ENCODE measurements around the gene WWOX. TPM values are rescaled to one million over a fixed set of nuclear protein-coding genes. Genes with fewer than 3 reads are reported as not detected.

The WWOX gene
- total RNA-seq, 4 donors from 2014 or later, result 12.9 to 53.5 (median 25.6) TPM

DNA sequence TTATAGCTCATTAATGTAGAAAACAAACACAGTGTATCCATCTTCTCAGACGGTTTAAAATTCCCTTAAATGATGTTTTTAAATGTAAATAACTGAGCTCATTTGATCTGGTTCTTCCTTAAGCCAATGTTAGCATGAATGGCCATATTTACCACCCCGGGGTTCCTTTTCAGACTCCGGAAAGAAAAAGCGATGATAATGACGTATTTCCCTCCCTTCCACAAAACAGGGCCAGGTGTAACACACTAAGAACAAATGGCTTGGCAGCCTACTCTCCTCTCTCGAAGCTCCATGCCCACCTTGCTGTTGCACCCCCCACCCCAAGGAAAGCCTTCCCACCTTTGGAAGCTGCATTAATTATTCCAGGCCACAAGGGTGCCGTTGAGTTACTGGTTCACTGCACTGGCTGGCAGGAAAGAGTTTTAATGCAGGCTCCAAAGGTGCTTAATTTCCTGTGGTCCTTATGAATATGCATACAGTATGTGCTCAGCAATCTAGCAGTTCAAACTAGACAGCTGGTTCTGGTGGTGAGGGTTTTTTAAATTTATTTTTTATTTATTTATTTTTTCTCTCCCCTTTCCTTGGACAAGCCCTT lies 378.9 kb downstream of the WWOX start:
- TF ChIP-seq, protein P1, sequence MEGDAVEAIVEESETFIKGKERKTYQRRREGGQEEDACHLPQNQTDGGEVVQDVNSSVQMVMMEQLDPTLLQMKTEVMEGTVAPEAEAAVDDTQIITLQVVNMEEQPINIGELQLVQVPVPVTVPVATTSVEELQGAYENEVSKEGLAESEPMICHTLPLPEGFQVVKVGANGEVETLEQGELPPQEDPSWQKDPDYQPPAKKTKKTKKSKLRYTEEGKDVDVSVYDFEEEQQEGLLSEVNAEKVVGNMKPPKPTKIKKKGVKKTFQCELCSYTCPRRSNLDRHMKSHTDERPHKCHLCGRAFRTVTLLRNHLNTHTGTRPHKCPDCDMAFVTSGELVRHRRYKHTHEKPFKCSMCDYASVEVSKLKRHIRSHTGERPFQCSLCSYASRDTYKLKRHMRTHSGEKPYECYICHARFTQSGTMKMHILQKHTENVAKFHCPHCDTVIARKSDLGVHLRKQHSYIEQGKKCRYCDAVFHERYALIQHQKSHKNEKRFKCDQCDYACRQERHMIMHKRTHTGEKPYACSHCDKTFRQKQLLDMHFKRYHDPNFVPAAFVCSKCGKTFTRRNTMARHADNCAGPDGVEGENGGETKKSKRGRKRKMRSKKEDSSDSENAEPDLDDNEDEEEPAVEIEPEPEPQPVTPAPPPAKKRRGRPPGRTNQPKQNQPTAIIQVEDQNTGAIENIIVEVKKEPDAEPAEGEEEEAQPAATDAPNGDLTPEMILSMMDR (IDR thresholded peaks at IDR 0.05), result peak in 2 of 4 experiments; percentile 38 to 54
- TF ChIP-seq POLR2AphosphoS5 (IDR thresholded peaks at IDR 0.05), result no peak
- no peaks in the 10 kb centered on the region for H3K9me3 ChIP-seq
- H3K4me3 ChIP-seq, result no peak overlapping the region
- H3K27ac ChIP-seq, result no peak overlapping the region
- no peaks in the 10 kb centered on the region for H3K36me3 ChIP-seq
- H3K27me3 ChIP-seq, result no peaks in the 10 kb centered on the region
- no peak for ATAC-seq
- 62 to 69% methylated on average over 4 to 6 of the region's 7 CpGs for WGBS, 2 donors (ENCODE audit: low coverage in 1 of 2)
- H3K4me1 ChIP-seq, result no peaks in the 10 kb centered on the region

DNA sequence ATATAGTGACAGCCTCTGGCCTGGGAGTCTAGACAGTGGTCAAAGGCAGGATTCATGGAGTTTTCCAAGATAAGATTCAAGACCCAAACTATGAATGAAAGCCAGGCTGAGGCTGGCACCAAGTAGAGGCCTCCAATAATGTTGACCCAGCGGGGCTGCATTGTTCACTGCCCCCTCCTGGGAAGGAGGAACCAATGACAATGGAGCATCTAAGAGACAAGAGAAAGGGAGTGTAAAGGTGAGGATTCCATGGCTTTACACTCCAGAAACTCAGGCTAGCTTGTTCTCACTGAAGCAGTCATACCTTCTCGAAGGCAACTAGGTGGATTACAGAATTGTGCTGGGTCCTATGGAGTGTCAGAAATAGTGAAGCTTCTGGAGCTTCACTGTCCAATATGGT lies 380.3 kb downstream of the WWOX start:
- ATAC-seq, result no peak
- no peak overlapping the region for H3K4me3 ChIP-seq
- no peaks in the 10 kb centered on the region for H3K4me1 ChIP-seq
- H3K27me3 ChIP-seq, result no peaks in the 10 kb centered on the region
- H3K36me3 ChIP-seq, result no peaks in the 10 kb centered on the region
- 95 to 100% methylated on average over 1 to 2 of the region's 2 CpGs for WGBS, 2 donors (ENCODE audit: low coverage in 1 of 2)
- TF ChIP-seq, protein P1 (IDR thresholded peaks at IDR 0.05), result no peak
- TF ChIP-seq POLR2A (IDR thresholded peaks at IDR 0.05), result no peak
- no peak for TF ChIP-seq EP300 (IDR thresholded peaks at IDR 0.05)
- TF ChIP-seq POLR2AphosphoS5 (IDR thresholded peaks at IDR 0.05), result no peak
- no peaks in the 10 kb centered on the region for H3K9me3 ChIP-seq
- H3K27ac ChIP-seq, result no peak overlapping the region

DNA sequence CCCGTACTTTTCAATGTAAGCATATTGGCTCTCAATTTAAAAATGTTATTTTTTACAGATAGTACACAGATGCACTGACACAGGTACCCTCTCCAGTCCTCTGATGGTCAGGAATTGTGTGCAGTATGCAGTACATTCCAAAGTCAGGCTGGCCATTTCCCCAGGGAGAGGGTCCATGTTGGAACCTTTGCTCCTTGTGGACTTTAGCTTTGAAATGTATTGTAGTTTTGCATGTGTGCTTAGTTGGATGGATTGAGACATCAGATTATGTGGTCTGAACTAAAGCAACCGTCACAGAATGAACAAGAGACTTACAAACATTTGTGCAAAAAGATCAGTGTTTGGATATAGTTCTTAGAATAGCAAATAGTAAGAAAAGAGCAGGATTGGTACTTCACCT lies 381.1 kb downstream of the WWOX start:
- no peaks in the 10 kb centered on the region for H3K36me3 ChIP-seq
- TF ChIP-seq, protein P1 (IDR thresholded peaks at IDR 0.05), result no peak
- TF ChIP-seq EP300 (IDR thresholded peaks at IDR 0.05), result no peak
- H3K27me3 ChIP-seq, result no peaks in the 10 kb centered on the region
- no peak overlapping the region for H3K27ac ChIP-seq
- WGBS, 2 donors (ENCODE audit: low coverage in 1 of 2), result 92 to 100% methylated on average over 1 to 2 of the region's 2 CpGs
- H3K4me3 ChIP-seq, result no peak overlapping the region
- H3K4me1 ChIP-seq, result no peaks in the 10 kb centered on the region
- no peaks in the 10 kb centered on the region for H3K9me3 ChIP-seq
- no peak for ATAC-seq

DNA sequence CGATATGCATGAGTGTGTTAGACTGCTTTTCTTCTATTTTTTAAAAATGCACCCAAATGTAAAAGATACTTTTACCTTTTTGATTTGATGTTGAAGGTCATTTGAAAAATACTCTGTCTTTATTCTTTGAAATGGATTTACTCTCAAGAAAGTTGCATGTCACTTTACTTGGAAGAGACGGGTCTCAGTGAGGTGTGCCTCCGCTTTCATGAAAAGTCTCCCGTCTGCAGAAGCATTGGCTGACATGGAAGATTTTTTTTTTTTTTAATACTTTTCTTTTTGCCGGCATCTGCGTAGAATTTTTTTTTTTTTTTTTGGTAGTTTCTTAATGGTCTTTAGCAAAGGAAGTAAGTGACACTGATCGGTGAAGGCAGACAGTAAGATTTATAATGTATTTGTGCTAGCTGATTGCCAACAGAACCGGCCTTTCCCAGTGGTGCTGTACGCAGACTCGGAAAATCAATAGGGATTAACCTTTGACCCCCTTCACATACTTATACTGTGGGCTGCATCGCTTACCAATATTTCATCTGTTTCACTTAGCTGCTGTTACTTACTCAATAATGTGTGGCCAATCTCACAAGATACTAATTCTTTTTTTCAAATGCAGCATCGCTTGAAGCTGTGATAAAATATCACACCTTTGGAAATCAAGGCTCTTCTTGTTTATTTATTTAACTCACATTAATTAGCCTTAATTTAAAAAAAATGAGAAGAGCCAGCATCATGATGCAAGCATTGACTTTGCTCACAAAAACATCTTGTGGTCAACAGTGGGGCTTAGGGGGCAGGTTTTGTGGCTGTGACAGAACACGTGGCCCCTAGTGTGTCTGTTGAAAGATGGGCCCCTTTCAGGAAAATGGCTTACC lies 383.9 kb downstream of the WWOX start:
- Histone ChIP-seq H3K4me1 (no peaks in the 10 kb centered on the region), H3K27ac (no peak overlapping the region), H3K4me3 (no peak overlapping the region), H3K27me3 (no peaks in the 10 kb centered on the region), H3K9me3 (no peaks in the 10 kb centered on the region), H3K36me3 (no peaks in the 10 kb centered on the region)
- ATAC-seq, result no peak
- WGBS, 2 donors (ENCODE audit: low coverage in 1 of 2), result 84 to 91% methylated on average over 11 to 13 of the region's 13 CpGs
- TF ChIP-seq EP300 (IDR thresholded peaks at IDR 0.05) (no peak), POLR2AphosphoS5 (IDR thresholded peaks at IDR 0.05) (no peak), POLR2A (IDR thresholded peaks at IDR 0.05) (no peak)
- TF ChIP-seq, protein P1 (IDR thresholded peaks at IDR 0.05), result no peak

Measured in gastroesophageal sphincter (tissue), 4 donors.